Measurements from ENCODE around the gene UBE2N.

The UBE2N gene

GRCh38 chr12:93441617-93442410, at the start of gene UBE2N:
Gene UBE2N (minus strand): TSS chr12:93441947. CDS start chr12:93441884, 63 bp downstream.
- DNase-seq = peak; percentile 73 to 99 (median 95)

DNA sequence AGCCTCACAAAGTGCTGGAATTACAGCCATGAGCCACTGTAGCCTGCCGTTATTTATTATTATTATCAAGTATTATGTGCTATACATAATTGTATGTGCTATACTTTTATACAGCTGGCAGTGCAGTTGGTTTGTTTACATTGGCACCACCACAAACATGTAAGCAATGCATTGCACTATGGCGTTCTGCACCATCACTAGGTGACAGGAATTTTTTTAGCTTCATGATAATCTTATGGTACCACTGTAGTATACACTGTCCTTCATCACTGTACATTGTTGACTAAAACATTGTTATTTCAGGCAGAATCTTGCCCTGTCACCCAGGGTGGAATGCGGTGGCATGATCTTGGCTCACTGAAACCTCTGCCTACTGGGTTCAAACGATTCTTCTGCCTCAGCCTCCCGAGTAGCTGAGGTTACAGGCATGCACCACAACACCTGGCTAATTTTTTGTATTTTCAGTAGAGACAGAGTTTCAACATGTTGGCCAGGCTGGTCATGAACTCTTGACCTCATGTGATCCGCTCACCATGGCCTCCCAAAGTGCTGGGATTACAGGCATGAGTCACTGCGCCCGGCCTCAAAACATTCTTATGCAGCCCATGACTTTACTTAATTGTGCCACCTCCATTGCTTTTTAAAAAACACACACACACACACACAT, 42.7 kb upstream of the UBE2N start:
- no peak for DNase-seq

- DNase-seq = no peak
Observed at GRCh38 chr12:93483151-93483807, 41.5 kb upstream of the UBE2N start.

DNA sequence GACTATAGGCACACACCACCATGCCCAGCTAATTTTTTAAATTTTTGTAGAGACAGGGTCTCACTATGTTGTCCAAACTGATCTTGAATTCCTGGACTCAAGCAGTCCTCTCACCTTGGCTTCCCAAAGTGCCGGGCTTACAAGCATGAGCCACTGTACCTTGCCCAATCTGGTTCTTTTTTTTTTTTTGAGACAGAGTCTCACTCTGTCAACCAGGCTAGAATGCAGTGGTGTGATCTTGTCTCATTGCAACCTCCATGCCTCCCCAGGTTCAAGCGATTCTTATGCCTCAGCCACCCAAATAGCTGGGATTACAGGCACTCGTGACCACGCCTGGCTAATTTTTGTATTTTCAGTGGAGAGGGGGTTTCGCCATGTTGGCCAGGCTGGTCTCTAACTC, 41.0 kb upstream of the UBE2N start:
- no peak for DNase-seq

- DNase-seq = no peak
Observed at GRCh38 chr12:93476555-93476954, 34.8 kb upstream of the UBE2N start.

DNA sequence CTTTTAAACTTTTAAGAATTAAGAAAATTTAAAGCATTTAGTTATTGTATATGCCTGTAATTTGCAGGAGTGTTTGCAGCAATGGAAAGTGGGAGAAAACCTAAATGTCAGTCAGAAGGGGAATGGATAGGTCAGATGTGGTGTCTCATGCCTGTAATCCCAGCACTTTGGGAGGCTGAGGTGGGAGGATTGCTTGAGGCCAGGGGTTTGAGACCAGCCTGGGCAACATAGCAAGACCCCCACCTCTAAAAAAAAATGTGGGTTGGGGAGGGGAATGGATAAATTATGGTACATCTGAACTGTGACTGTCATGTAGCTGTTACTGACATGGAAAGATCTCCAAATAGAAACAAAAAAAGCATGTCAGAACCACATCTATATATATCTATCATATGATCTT, 27.6 kb upstream of the UBE2N start:
- no peak for DNase-seq

DNA sequence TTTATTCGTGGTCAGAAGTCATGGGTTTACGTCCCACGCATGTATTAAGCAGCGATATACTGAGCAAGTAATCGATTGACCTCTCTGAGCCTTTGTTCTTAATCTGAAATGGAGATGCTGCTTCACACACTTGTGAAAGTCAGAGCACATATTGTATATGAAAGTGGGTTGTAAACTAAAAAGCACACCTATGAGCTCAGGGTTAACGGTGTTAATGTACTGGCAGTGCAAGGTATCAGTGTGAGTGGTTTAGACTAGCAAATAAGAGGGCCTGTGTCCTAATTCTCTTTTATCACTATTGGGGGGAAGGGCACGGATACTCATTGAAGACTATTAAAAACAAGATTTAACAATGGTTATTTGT, 26.2 kb upstream of the UBE2N start:
- DNase-seq = no peak

DNA sequence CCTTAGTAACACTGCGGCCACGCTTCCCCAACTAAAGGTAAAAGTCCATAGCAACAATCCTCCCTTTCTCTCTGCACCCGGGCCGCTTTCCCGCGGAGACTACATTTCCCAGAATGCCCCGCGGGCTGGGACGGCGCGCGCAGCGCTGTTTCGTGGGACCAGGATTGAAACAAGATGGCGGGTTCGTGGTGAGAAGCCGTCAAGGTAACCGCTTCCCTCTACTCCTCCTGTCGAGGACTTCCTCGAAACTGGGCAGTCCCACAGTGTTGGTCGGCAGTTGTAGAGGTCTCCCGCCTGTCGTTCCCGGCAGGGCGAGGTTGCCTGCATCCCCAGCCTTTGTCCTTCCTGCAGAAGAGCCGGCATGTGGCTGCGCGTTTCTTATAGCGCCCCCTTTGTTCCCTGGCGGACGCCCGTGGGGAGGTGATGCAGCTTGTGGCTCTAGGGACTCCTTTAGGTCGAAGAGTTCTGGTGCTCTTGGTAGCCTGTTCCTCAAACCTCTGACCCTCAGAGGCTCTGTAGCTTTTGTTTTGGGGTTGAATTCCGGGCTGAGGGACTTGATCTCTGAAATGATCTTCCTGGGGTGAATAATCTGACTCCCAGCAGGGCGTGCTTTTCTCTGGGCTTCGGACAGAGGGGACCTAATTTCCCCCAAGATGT, 25.7 kb upstream of the UBE2N start, which contains the start of gene MRPL42:
TSS of gene MRPL42 (plus strand) at position 164 of the 657 bp plus-strand sequence. CDS start 1,772 bp downstream, outside the sequence.
- peak; percentile 39 to 93 (median 81) for DNase-seq

DNA sequence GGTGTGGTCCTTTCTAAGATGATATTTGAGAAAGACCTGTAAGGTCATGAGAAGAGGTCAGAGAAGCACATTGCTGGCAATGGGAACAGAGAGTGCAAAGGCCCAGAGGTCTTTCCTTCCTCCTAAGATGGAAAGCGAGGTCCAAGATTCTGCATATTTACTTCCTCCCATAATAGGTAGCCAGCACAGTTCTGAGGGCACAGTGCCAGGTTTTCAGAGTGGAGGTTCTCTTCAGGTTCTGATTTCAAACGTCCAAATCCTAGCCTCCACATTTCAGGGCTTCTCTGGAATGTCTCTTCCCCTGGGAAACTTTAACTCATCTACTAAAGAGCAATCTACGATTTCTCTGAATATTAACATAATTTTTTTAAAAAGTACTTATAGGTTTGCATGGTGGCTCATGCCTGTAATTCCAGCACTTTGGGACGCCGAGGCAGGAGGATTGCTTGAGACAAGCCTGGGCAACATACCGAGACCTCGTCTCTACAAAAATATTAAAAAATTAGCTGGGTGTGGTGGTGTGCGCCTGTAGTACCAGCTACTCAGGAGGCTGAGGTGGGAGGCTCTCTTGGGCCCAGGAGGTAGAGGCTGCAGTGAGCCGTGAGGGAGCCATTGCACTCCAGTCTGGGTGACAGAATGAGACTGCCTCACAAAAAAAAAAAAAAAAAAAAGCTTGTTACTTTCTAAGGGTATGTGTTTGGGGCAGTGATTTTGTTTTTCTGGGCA, 25.0 kb upstream of the UBE2N start:
- peak in 6 of 51 donors; percentile 1 to 31 (median 16) for DNase-seq

- no peak for DNase-seq
Observed at GRCh38 chr12:93465841-93466240, 24.1 kb upstream of the UBE2N start.

GRCh38 chr12:93461503-93461902, 19.8 kb upstream of the UBE2N start:
- no peak for DNase-seq

DNA sequence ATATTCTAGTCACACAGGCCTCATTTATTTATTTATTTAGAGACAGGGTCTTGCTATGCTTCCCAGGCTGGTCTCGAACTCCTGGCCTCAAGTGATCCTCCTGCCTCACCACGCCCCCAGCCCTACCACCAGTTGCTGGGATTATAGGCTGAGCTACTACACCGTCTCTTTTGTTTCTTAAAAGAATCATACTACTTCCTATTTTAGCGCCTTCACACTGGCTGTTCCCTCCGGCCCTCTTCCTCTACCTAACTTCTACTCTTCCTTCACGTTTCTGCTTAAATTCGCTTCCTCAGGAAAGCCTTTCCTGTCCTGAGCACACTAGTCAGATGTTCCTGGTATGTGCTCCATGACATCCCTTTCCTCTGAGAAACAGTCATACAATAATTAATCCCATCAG, 19.2 kb upstream of the UBE2N start:
- DNase-seq = no peak

- no peak for DNase-seq
Observed at GRCh38 chr12:93460003-93460402, 18.3 kb upstream of the UBE2N start.

- DNase-seq = no peak
Observed at GRCh38 chr12:93459097-93459496, 17.4 kb upstream of the UBE2N start.

DNA sequence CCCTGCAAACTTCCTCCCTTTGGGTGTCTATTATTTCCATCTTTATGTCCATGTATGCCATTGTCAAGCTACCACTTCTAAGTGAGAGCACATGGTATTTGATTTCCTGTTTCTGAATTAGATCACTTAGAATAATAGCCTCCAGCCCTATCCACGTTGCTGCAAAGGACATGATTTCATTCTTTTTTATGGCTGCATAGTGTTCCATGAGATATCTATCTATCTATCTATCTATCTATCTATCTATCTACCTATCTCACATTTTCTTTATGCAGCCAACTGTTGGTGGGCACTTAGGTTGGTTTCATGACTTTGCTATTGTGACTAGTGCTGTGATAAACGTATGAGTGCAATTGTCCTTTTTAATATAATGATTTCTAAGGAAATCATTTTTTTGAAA, 14.3 kb upstream of the UBE2N start:
- DNase-seq = no peak

DNA sequence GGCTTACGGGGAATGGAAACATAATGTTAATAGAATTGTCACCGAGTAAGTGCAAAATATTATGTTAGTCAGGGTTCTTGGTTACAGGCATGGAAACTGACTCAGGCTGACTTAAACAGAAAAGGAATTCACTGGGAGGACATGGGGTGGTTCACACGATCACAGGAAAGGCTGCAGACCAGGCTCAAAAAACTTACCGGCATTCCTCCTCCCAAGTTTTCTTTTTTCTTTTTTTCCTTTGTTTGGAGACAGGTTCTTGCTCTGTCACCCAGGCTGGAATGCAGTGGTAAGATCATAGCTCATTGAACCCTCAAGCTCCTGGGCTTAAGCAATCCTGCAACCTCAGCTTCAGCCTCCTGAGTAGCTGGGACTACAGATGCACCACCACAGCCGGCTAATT, 11.9 kb upstream of the UBE2N start:
- DNase-seq = no peak

DNA sequence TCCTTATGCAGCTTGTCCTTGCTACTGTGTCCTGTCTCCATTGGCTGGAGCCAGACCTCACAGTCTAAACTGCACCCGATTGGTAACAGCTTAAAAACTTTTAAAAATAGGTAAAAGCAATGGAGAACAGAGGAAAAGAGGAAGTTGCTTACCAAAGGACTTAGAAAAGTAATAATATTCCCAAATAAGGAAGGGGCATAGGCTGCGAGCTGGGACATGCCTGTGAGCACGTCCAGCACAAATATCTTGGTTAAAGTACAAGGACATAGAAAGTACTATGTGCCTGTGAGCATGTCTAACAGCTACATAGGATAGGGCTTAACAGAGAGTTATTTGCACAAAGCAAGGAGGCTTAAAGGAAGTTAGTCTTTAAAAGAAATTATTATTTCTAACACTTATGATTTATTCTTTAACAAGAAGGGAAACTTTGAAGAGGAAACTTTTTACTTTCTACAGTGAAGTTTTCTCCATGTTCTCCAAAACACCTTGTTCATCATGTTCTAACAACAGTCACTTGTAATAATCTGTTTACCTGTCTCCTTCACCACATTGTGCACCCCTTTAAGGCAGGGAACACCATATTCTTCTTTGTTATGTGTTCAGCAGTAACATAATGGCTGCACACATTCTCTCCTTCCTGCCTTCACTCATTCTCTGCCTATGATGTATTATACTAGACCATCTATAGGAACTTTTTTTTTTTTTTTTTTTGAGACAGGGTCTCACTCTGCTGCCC, 9.8 kb upstream of the UBE2N start:
- no peak for DNase-seq

DNA sequence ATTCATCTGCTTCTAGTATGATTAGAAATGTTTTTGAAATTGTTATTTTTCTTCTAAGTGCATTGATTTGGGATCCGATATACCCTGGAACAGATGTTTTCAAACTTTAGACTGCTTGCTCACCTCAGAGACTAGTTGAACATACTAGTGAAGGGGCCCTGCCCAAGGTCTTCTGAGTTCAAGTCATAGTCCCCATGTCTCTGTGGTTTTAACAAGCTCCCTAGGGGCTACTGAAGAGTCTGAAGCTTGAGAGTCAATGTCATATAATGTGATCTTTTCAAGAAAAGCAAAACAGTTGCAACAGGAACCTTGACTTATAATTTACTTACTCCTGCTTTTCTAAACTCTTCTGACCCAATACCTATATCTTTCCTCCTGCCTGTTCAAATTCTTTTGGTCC, 7.5 kb upstream of the UBE2N start:
- no peak for DNase-seq

- no peak for DNase-seq
Observed at GRCh38 chr12:93448796-93449195, 7.0 kb upstream of the UBE2N start.

DNA sequence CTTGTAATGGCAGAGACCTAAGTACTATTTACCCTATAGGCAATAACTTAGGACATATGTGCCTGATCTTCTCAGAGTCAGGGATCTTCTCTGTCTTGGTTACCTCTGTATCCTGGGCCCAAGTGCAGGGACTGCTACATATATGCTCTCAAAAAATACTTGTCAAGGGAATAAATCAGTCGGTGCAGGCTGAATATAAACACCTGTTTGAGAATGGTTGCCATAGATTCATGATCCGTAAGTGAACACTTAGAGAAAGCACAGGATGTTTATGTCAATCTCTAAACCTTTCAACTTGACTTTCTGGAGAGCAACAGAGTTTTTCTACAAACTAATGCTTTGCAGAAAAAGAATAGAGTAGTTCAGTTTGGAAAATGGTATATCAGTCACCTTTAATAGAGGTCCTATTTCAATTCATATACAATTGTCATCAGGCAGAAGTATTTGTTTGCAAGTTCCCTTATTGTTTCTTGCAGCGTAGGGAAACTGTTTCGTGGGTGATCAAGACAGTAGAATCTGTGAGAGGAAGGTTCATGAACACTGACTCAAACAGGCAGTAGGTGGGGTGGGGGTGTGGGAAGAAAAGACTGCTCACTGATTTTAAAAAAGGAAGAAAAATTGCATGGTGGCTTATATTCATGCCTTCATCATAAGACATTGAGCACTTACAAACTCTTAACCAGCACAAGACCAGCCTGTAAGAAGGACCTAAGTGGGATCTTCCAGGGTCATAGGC, 6.0 kb upstream of the UBE2N start:
- DNase-seq = peak in 2 of 51 donors; percentile 3 to 36

Measured in hypothalamus (tissue), 51 donors.